Activated CD8-positive, alpha-beta memory T cell treated with anti-CD3 and anti-CD28 coated beads for 48 hours (primary cell): ENCODE results near the gene MADCAM1.
"Not testable (repeated sequence)": the region's sequence is repeated elsewhere in the genome, so short reads cannot be mapped to it uniquely, and the experiment has no call there.

Source experiments
- DNase-seq, 3 experiments: peaks; one replicate each; pipeline ENCODE4 v3.0.0-alpha.2; 2020; ENCODE audit warnings: low read depth in 2 of 3, low spot score in 2 of 3

The MADCAM1 gene

GRCh38 chr19:496112-496665 lies at the start of gene MADCAM1:
Gene MADCAM1 (plus strand): TSS chr19:496486. CDS start chr19:496500, 14 bp downstream.
- no peak for DNase-seq

- no peak for DNase-seq
Measured at GRCh38 chr19:447064-447426, 49.2 kb upstream of the MADCAM1 start.

- no peak for DNase-seq
Measured at GRCh38 chr19:447816-448560, 48.3 kb upstream of the MADCAM1 start.

GRCh38 chr19:449916-450315 lies 46.4 kb upstream of the MADCAM1 start:
- DNase-seq, result no peak

GRCh38 chr19:450912-451481 lies 45.3 kb upstream of the MADCAM1 start:
- DNase-seq, result not testable (repeated sequence)

- no peak for DNase-seq
Measured at GRCh38 chr19:452829-453228, 43.5 kb upstream of the MADCAM1 start.

GRCh38 chr19:453606-454005 lies 42.7 kb upstream of the MADCAM1 start:
- no peak for DNase-seq

GRCh38 chr19:455031-455705 lies 41.1 kb upstream of the MADCAM1 start:
- DNase-seq, result no peak

GRCh38 chr19:455851-456546 lies 40.3 kb upstream of the MADCAM1 start:
- DNase-seq, result no peak

- DNase-seq, result no peak
Measured at GRCh38 chr19:456547-457110, 39.7 kb upstream of the MADCAM1 start.

- DNase-seq, result no peak
Measured at GRCh38 chr19:457636-458035, 38.6 kb upstream of the MADCAM1 start.

- DNase-seq, result no peak
Measured at GRCh38 chr19:458091-459042, 37.9 kb upstream of the MADCAM1 start.

GRCh38 chr19:459724-460511 lies 36.4 kb upstream of the MADCAM1 start:
- DNase-seq, result no peak

GRCh38 chr19:460877-461720 lies 35.2 kb upstream of the MADCAM1 start, which contains the start of gene SHC2:
Gene SHC2 (minus strand): TSS chr19:461033. CDS start chr19:460996, 37 bp downstream.
- no peak for DNase-seq

GRCh38 chr19:461721-462551 lies 34.4 kb upstream of the MADCAM1 start:
- no peak for DNase-seq

GRCh38 chr19:463483-464207 lies 32.6 kb upstream of the MADCAM1 start:
- no peak for DNase-seq

- no peak for DNase-seq
Measured at GRCh38 chr19:464208-464545, 32.1 kb upstream of the MADCAM1 start.
